IMR-90 (cell line): ENCODE results near the gene RBBP8NL. TPM values are rescaled to one million over a fixed set of nuclear protein-coding genes. Genes with fewer than 3 reads are reported as not detected.

ENCODE experiments used
- ATAC-seq: fragments of 200-7000 bp; cut with Tn5 transposase; 2 replicates; pipeline ENCODE4 v1.9.1; 2020; ENCODE audit warnings: low read depth, mild to moderate bottlenecking, moderate library complexity
- BruUV-seq: library from RNA; stranded (reverse); fragments of 400-500 nt; replicated peaks from 2 replicates; lab custom pipeline; 2021; lab: Mats Ljungman, UMichigan
- CTCF ChIA-PET: fragments of 300-600 bp; formaldehyde crosslinking; extraction: SDS; loops from one replicate; lab custom pipeline; 2021; ENCODE audit warnings: antibody characterized with exemption; lab: Yijun Ruan, JAX
- POLR2A ChIA-PET: fragments of 300-600 bp; sonication (Branson Sonifier 250); formaldehyde crosslinking; loops from one replicate; lab custom pipeline; 2022; ENCODE audit warnings: antibody characterized with exemption; ENCODE audit not compliant: unreplicated experiment; lab: Charles Lee
- DNase-seq: peaks from one replicate; pipeline ENCODE4 v3.0.0; 2013
- H2AFZ ChIP-seq: replicated peaks from 2 replicates; pipeline ENCODE3; 2013; ENCODE audit warnings: low read length, mild to moderate bottlenecking; ENCODE audit not compliant: poor library complexity
- H2AK5ac ChIP-seq: 2 replicates; pipeline ENCODE4 v1.6.1; 2013; ENCODE audit warnings: low read depth, low read length, inconsistent platforms
- H2AK9ac ChIP-seq: replicated peaks from 2 replicates; pipeline ENCODE3; 2013; ENCODE audit warnings: mild to moderate bottlenecking, low read depth, low read length, moderate library complexity; ENCODE audit not compliant: poor library complexity
- H2BK120ac ChIP-seq: 2 replicates; pipeline ENCODE4 v1.6.1; 2013; ENCODE audit warnings: low read depth, low read length, inconsistent platforms
- H2BK15ac ChIP-seq: 3 replicates; pipeline ENCODE4 v1.6.1; 2013; ENCODE audit warnings: low read depth, low read length, inconsistent platforms
- H2BK20ac ChIP-seq: 2 replicates; pipeline ENCODE4 v1.6.1; 2013; ENCODE audit warnings: low read depth, mild to moderate bottlenecking, inconsistent platforms, low read length, moderate library complexity
- H2BK5ac ChIP-seq: 2 replicates; pipeline ENCODE4 v1.6.1; 2013; ENCODE audit warnings: mild to moderate bottlenecking, low read depth, low read length, inconsistent platforms; ENCODE audit not compliant: poor library complexity, severe bottlenecking
- H3K14ac ChIP-seq: replicated peaks from 2 replicates; pipeline ENCODE4 v1.6.1; 2013; ENCODE audit warnings: low read depth, low read length, inconsistent platforms
- H3K18ac ChIP-seq: 2 replicates; pipeline ENCODE4 v1.6.1; 2013; ENCODE audit warnings: low read depth, low read length, control low read depth
- H3K23ac ChIP-seq: 2 replicates; pipeline ENCODE4 v1.6.1; 2013; ENCODE audit warnings: low read depth, low read length, inconsistent platforms
- H3K27ac ChIP-seq: 2 replicates; pipeline ENCODE4 v1.5.1; 2013; ENCODE audit warnings: mild to moderate bottlenecking, control low read depth, low read length; ENCODE audit not compliant: insufficient read depth
- H3K27me3 ChIP-seq: 2 replicates; pipeline ENCODE4 v1.6.1; 2013; ENCODE audit warnings: low read length; ENCODE audit not compliant: control insufficient read depth, insufficient read depth
- H3K36me3 ChIP-seq: 2 replicates; pipeline ENCODE4 v1.6.1; 2013; ENCODE audit warnings: low read length, mixed read lengths; ENCODE audit not compliant: control insufficient read depth, insufficient read depth
- H3K4ac ChIP-seq: 2 replicates; pipeline ENCODE4 v1.6.1; 2013; ENCODE audit warnings: low read depth, low read length, inconsistent platforms
- H3K4me1 ChIP-seq: 2 replicates; pipeline ENCODE4 v1.6.1; 2013; ENCODE audit warnings: low read length, mixed read lengths; ENCODE audit not compliant: control insufficient read depth, insufficient read depth
- H3K4me2 ChIP-seq: 2 replicates; pipeline ENCODE4 v1.6.1; 2013; ENCODE audit warnings: low read depth, mild to moderate bottlenecking, control low read depth, low read length, moderate library complexity
- H3K4me3 ChIP-seq: 2 replicates; pipeline ENCODE4 v1.5.1; 2013; ENCODE audit warnings: low read depth, mild to moderate bottlenecking, control low read depth, low read length, moderate library complexity; ENCODE audit not compliant: insufficient read depth
- H3K56ac ChIP-seq: 2 replicates; pipeline ENCODE4 v1.6.1; 2013; ENCODE audit warnings: low read length, inconsistent platforms; ENCODE audit not compliant: insufficient read depth; ENCODE audit errors: extremely low read depth
- H3K79me1 ChIP-seq, 2 experiments: 2 replicates each; pipeline ENCODE4 v1.6.1; 2013; ENCODE audit warnings: low read length in 2 of 2, inconsistent platforms in 1 of 2, low read depth in 1 of 2
- H3K9ac ChIP-seq: 2 replicates; pipeline ENCODE4 v1.6.1; 2013; ENCODE audit warnings: low read depth, low read length, control low read depth
- H3K9me1 ChIP-seq: 2 replicates; pipeline ENCODE4 v1.6.1; 2013; ENCODE audit warnings: low read length, inconsistent platforms; ENCODE audit not compliant: insufficient read depth
- H3K9me3 ChIP-seq: 2 replicates; pipeline ENCODE4 v1.6.1; 2013; ENCODE audit warnings: low read length; ENCODE audit not compliant: control insufficient read depth, insufficient read depth
- H4K20me1 ChIP-seq: 2 replicates; pipeline ENCODE4 v1.6.1; 2013; ENCODE audit warnings: low read length, inconsistent platforms; ENCODE audit not compliant: insufficient read depth
- H4K5ac ChIP-seq: 2 replicates; pipeline ENCODE4 v1.6.1; 2013; ENCODE audit warnings: mild to moderate bottlenecking, low read depth, low read length, control low read depth
- H4K8ac ChIP-seq, 2 experiments: 2 replicates each; pipeline ENCODE4 v1.6.1; 2013; ENCODE audit warnings: low read depth in 2 of 2, low read length in 2 of 2, control low read depth in 1 of 2, inconsistent platforms in 1 of 2
- H4K91ac ChIP-seq: 2 replicates; pipeline ENCODE4 v1.6.1; 2013; ENCODE audit warnings: low read depth, low read length, inconsistent platforms; ENCODE audit not compliant: insufficient read depth
- CEBPB ChIP-seq: IDR thresholded peaks from 2 replicates; pipeline ENCODE4 v1.6.1; 2012; ENCODE audit warnings: low read depth, low read length, improper control_type of control experiment
- FOS ChIP-seq: fragments of 150-350 bp; IDR thresholded peaks from 2 replicates; pipeline ENCODE4 v1.6.1; 2016; ENCODE audit warnings: low read depth, low read length
- MAFK ChIP-seq: IDR thresholded peaks from 2 replicates; pipeline ENCODE4 v1.6.1; 2012; ENCODE audit warnings: low read depth, low read length, improper control_type of control experiment
- POLR2A ChIP-seq: IDR thresholded peaks from 2 replicates; pipeline ENCODE4 v1.6.1; 2012; ENCODE audit warnings: mild to moderate bottlenecking, low read depth, low read length
- RAD21 ChIP-seq: IDR thresholded peaks from 2 replicates; pipeline ENCODE4 v1.6.1; 2012; ENCODE audit warnings: low read length, improper control_type of control experiment
- RCOR1 ChIP-seq: IDR thresholded peaks from 2 replicates; pipeline ENCODE4 v1.6.1; 2012; ENCODE audit warnings: mild to moderate bottlenecking, low read length, improper control_type of control experiment; ENCODE audit not compliant: insufficient replicate concordance
- RFX5 ChIP-seq: IDR thresholded peaks from 2 replicates; pipeline ENCODE4 v1.8.0; 2012; ENCODE audit warnings: low read depth, mild to moderate bottlenecking, low read length, moderate library complexity
- WGBS, 2 experiments: methylation state at CpG; one replicate each; pipeline versions ENCODE4 v1.1.5 to v1.1.7; 2013; ENCODE audit warnings: missing lambda C conversion rate in 2 of 2; ENCODE audit not compliant: insufficient read length in 1 of 2; ENCODE audit errors: extremely low coverage in 2 of 2; 5-methylcytosine and 5-hydroxymethylcytosine counted together
- dilution Hi-C: fragments of 300-500 bp; cut with HindIII; formaldehyde crosslinking; loops from one replicate; pipeline ENCODE4 v1.14.3; 2018; ENCODE audit warnings: low sequenced_read_pairs; ENCODE audit not compliant: unreplicated experiment
- in situ Hi-C: fragments of 300-500 bp; cut with MboI; formaldehyde crosslinking; loops from 3 replicates; pipeline ENCODE4 v1.14.3; 2019; ENCODE audit warnings: low sequenced_read_pairs, inconsistent platforms, mixed read lengths
- intact Hi-C: fragments of 100-400 bp; cut with micrococcal nuclease; formaldehyde crosslinking; loops from 2 replicates; pipeline ENCODE4 v1.10.0; 2022
- polyA plus RNA-seq, 3 experiments: library from polyadenylated mRNA; depleted of rRNA; stranded (reverse); fragments of >200 nt; gene quantifications; 2 replicates each; pipeline ENCODE4 v1.2.3, GENCODE V29; 2012; ENCODE audit warnings: low replicate concordance in 1 of 3
- total RNA-seq: library from RNA; depleted of rRNA; stranded (reverse); fragments of >200 nt; gene quantifications from 2 replicates; pipeline ENCODE4 v1.2.3, GENCODE V29; 2012
- TF ChIP-seq, protein P1 (sequence below): fragments of 150-350 bp; IDR thresholded peaks from 2 replicates; pipeline ENCODE4 v1.6.1; 2017; ENCODE audit warnings: mild to moderate bottlenecking, antibody characterized with exemption, low read length, low read depth
- TF ChIP-seq, protein P2 (sequence below): fragments of 150-350 bp; IDR thresholded peaks from 2 replicates; pipeline ENCODE4 v1.6.1; 2016; ENCODE audit warnings: low read depth, mild to moderate bottlenecking, low read length, moderate library complexity, borderline replicate concordance
- TF ChIP-seq, protein P3 (sequence below): conservative IDR thresholded peaks from 2 replicates; pipeline ENCODE4 v1.5.1; 2012; ENCODE audit warnings: mild to moderate bottlenecking, low read depth, low read length, improper control_type of control experiment

RBBP8NL gene
- total and polyA plus RNA-seq, 2 of the 4 experiments (the other 2 are of a cell fraction): not detected

DNA sequence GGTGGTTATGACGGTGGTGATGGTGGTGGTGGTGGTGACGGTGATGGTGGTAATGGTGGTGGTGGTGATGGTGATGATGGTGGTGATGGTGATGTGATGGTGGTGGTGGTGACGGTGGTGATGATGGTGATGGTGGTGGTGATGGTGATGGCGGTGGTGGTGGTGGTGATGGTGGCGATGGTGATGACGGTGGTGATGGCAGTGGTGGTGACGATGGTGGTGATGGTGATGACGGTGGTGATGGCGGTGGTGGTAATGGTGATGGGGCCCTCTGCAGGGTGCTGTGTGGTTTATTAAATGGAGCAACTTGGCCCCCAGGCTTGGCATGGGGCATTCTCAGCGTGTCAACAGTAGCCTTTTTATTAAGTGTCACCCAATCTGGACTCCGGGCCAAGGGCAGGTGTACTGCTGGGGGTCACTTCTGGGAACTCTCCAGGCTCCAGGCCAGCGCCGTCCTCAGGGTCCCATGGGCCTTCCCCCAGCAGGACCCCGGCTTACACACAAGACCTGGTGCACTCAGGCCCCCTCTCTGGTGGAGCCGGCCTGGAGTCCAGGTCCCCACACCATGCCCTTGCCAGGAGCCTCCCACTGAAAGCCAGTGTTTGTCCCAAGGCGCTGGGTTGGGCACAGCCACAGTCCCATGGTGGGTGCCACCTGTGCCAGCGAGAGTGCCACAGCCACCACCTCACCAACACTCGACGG, 29.1 kb downstream of the RBBP8NL start (continued):
- no peak for TF ChIP-seq RAD21

- peak overlapping the region; percentile 78 for H2AK9ac ChIP-seq
- H3K79me1 ChIP-seq: peaks cover 0 to 14% of the 10 kb centered on the region in 2 experiments; a peak in 3 of 4 replicates
- H4K8ac ChIP-seq: no peak overlapping the region
- 93% methylated on average over 27 of the region's 35 CpGs; no CpG with 5 or more reads in 1 of the 2 experiments for WGBS, 2 experiments
- no peak overlapping the region for H3K23ac ChIP-seq
- H3K4me1 ChIP-seq: no peaks in the 10 kb centered on the region
- H3K4ac ChIP-seq: no peak overlapping the region
- no peak overlapping the region for H3K27ac ChIP-seq
- POLR2A ChIA-PET: interaction anchor here (0.6 kb wide), 1 partner anchor 54 kb away, joined by 4 read pairs; no protein-coding TSS in a partner anchor
- dilution Hi-C loops: loop anchor here (25.0 kb wide), 1 partner anchor 109 kb away; no protein-coding TSS in a partner anchor
- no peak overlapping the region for H3K14ac ChIP-seq
- H2BK15ac ChIP-seq: no peak overlapping the region
- H2BK120ac ChIP-seq: no peak overlapping the region
- ATAC-seq: no peak
- H3K4me2 ChIP-seq: no peak overlapping the region
- BruUV-seq: no TSS peak
- H3K18ac ChIP-seq: no peak overlapping the region
- peaks cover 20% of the 10 kb centered on the region for H3K36me3 ChIP-seq
- 0 out of 2 replicates have a peak, but pooled peaks cover 4% of the 10 kb centered on the region for H3K9me1 ChIP-seq
- no peak overlapping the region for H3K4me3 ChIP-seq
- H4K20me1 ChIP-seq: peaks cover 19% of the 10 kb centered on the region; the same call in 1 of the 2 replicates
- intact Hi-C loops: no loop called here
- CTCF ChIA-PET: no interaction called here
- no peaks in the 10 kb centered on the region for H3K9me3 ChIP-seq
- no peak overlapping the region for H2BK20ac ChIP-seq
- H3K9ac ChIP-seq: no peak overlapping the region
- H4K91ac ChIP-seq: no peak overlapping the region
- no peak overlapping the region for H2AK5ac ChIP-seq
- H2AFZ ChIP-seq: no peak overlapping the region
- H3K27me3 ChIP-seq: no peaks in the 10 kb centered on the region
- DNase-seq: no peak
- no peak overlapping the region for H2BK5ac ChIP-seq
- in situ Hi-C loops: loop anchor here (25.0 kb wide), 1 partner anchor 384 kb away; no protein-coding TSS in a partner anchor
- no peak overlapping the region for H4K5ac ChIP-seq
- H3K56ac ChIP-seq: no peak overlapping the region
- no peak for TF ChIP-seq RFX5
- no peak for TF ChIP-seq POLR2A
- TF ChIP-seq RCOR1: no peak
- no peak for TF ChIP-seq FOS
- TF ChIP-seq, protein P1, sequence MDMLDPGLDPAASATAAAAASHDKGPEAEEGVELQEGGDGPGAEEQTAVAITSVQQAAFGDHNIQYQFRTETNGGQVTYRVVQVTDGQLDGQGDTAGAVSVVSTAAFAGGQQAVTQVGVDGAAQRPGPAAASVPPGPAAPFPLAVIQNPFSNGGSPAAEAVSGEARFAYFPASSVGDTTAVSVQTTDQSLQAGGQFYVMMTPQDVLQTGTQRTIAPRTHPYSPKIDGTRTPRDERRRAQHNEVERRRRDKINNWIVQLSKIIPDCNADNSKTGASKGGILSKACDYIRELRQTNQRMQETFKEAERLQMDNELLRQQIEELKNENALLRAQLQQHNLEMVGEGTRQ: no peak
- TF ChIP-seq, protein P2, sequence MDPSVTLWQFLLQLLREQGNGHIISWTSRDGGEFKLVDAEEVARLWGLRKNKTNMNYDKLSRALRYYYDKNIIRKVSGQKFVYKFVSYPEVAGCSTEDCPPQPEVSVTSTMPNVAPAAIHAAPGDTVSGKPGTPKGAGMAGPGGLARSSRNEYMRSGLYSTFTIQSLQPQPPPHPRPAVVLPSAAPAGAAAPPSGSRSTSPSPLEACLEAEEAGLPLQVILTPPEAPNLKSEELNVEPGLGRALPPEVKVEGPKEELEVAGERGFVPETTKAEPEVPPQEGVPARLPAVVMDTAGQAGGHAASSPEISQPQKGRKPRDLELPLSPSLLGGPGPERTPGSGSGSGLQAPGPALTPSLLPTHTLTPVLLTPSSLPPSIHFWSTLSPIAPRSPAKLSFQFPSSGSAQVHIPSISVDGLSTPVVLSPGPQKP: no peak
- TF ChIP-seq, protein P3, sequence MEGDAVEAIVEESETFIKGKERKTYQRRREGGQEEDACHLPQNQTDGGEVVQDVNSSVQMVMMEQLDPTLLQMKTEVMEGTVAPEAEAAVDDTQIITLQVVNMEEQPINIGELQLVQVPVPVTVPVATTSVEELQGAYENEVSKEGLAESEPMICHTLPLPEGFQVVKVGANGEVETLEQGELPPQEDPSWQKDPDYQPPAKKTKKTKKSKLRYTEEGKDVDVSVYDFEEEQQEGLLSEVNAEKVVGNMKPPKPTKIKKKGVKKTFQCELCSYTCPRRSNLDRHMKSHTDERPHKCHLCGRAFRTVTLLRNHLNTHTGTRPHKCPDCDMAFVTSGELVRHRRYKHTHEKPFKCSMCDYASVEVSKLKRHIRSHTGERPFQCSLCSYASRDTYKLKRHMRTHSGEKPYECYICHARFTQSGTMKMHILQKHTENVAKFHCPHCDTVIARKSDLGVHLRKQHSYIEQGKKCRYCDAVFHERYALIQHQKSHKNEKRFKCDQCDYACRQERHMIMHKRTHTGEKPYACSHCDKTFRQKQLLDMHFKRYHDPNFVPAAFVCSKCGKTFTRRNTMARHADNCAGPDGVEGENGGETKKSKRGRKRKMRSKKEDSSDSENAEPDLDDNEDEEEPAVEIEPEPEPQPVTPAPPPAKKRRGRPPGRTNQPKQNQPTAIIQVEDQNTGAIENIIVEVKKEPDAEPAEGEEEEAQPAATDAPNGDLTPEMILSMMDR: no peak
- TF ChIP-seq MAFK: no peak
- no peak for TF ChIP-seq CEBPB
These were observed 30.7 kb downstream of the RBBP8NL start for GRCh38 chr20:62396367-62397239.
